HCT116 (cell line): ENCODE measurements around the gene C5orf34.

Experiments
- ELF1 ChIP-seq: IDR thresholded peaks from 2 replicates; pipeline ENCODE4 v1.6.1; 2012; ENCODE audit warnings: low read depth, borderline replicate concordance
- EZH2phosphoT487 ChIP-seq: fragments of 200-600 bp; IDR thresholded peaks from 2 replicates; pipeline ENCODE4 v1.6.1; 2018; ENCODE audit warnings: antibody characterized with exemption, borderline replicate concordance
- MAX ChIP-seq: IDR thresholded peaks from 2 replicates; pipeline ENCODE4 v1.6.1; 2012
- POLR2A ChIP-seq: IDR thresholded peaks from 2 replicates; pipeline ENCODE4 v1.7.0; 2011; ENCODE audit warnings: borderline replicate concordance; ENCODE audit not compliant: insufficient read depth, insufficient read length; ENCODE audit errors: extremely low read depth
- POLR2AphosphoS5 ChIP-seq: IDR thresholded peaks from 2 replicates; pipeline ENCODE4 v1.6.1; 2011; ENCODE audit warnings: mild to moderate bottlenecking, low read depth, low read length, moderate library complexity
- REST ChIP-seq: IDR thresholded peaks from 2 replicates; pipeline ENCODE4 v1.6.1; 2012; ENCODE audit warnings: low read depth
- TF ChIP-seq, protein P1 (sequence below), 3 experiments: fragments of 200-600 bp in 1 of 3; sonication (generic) in 1 of 3; IDR thresholded peaks in 2 of 3; conservative IDR thresholded peaks in 1 of 3; 2 replicates each; pipeline ENCODE4 v1.5.1; 2012 to 2017; ENCODE audit warnings: low read depth in 2 of 3, low read length in 2 of 3, antibody characterized with exemption in 1 of 3, borderline replicate concordance in 1 of 3, control low read depth in 1 of 3, mild to moderate bottlenecking in 1 of 3, mixed read lengths in 1 of 3, mixed run types in 1 of 3, moderate library complexity in 1 of 3; ENCODE audit not compliant: insufficient read depth in 1 of 3

DNA sequence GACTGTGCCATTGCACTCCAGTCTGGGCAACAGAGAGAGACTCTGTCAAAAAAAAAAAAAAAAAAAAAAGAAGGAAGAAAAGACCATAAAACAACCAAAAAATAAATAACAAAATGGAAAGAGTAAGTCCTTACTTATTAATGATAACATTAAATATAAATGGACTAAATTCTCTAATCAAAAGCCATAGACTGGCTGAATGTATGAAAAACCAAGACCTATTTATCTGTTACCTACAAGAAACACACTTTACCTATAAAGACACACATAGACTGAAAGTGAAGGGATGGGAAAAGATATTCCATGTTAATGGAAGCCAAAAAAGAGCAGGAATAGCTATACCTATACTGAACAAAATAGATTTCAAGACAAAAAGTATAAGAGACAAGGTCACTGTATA, 47.8 kb downstream of the C5orf34 start:
- no peak for TF ChIP-seq EZH2phosphoT487
- TF ChIP-seq ELF1: no peak
- no peak for TF ChIP-seq POLR2A
- TF ChIP-seq, protein P1, sequence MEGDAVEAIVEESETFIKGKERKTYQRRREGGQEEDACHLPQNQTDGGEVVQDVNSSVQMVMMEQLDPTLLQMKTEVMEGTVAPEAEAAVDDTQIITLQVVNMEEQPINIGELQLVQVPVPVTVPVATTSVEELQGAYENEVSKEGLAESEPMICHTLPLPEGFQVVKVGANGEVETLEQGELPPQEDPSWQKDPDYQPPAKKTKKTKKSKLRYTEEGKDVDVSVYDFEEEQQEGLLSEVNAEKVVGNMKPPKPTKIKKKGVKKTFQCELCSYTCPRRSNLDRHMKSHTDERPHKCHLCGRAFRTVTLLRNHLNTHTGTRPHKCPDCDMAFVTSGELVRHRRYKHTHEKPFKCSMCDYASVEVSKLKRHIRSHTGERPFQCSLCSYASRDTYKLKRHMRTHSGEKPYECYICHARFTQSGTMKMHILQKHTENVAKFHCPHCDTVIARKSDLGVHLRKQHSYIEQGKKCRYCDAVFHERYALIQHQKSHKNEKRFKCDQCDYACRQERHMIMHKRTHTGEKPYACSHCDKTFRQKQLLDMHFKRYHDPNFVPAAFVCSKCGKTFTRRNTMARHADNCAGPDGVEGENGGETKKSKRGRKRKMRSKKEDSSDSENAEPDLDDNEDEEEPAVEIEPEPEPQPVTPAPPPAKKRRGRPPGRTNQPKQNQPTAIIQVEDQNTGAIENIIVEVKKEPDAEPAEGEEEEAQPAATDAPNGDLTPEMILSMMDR (IDR thresholded peaks at IDR 0.05 in 2 of 3, conservative IDR thresholded peaks at IDR 0.05 in 1 of 3; ENCODE audit: borderline replicate concordance in 1 of 3, insufficient read depth in 1 of 3, low read depth in 2 of 3, low read length in 2 of 3): no peak
- no peak for TF ChIP-seq REST
- TF ChIP-seq MAX: no peak
- TF ChIP-seq POLR2AphosphoS5: no peak
